Stimulated activated CD8-positive, alpha-beta memory T cell treated with anti-CD3 and anti-CD28 coated beads, Interleukin-4, amount 100 ng/mL, for 24 hours (primary cell): ENCODE measurements around the gene CADM1.

Experiments
- DNase-seq: peaks from one replicate; pipeline ENCODE4 v3.0.0-alpha.2; 2020; ENCODE audit warnings: low read depth

The CADM1 gene

GRCh38 chr11:115206365-115207022, 297.7 kb downstream of the CADM1 start:
- no peak for DNase-seq

- no peak for DNase-seq
These were observed 301.2 kb downstream of the CADM1 start for GRCh38 chr11:115202900-115203552.

- DNase-seq, result no peak
These were observed 302.1 kb downstream of the CADM1 start for GRCh38 chr11:115202074-115202473.

GRCh38 chr11:115201111-115201792, 303.0 kb downstream of the CADM1 start:
- no peak for DNase-seq

- no peak for DNase-seq
These were observed 304.6 kb downstream of the CADM1 start for GRCh38 chr11:115199481-115200069.

GRCh38 chr11:115198321-115198741, 305.9 kb downstream of the CADM1 start:
- no peak for DNase-seq

GRCh38 chr11:115197433-115197832, 306.8 kb downstream of the CADM1 start:
- DNase-seq, result no peak

- DNase-seq, result no peak
These were observed 307.2 kb downstream of the CADM1 start for GRCh38 chr11:115197031-115197430.

GRCh38 chr11:115194802-115195110, 309.5 kb downstream of the CADM1 start:
- DNase-seq, result no peak

GRCh38 chr11:115193914-115194801, 310.1 kb downstream of the CADM1 start:
- no peak for DNase-seq

GRCh38 chr11:115191761-115192160, 312.5 kb downstream of the CADM1 start:
- no peak for DNase-seq

GRCh38 chr11:115190196-115190595, 314.0 kb downstream of the CADM1 start:
- no peak for DNase-seq

- no peak for DNase-seq
These were observed 315.3 kb downstream of the CADM1 start for GRCh38 chr11:115188898-115189278.

GRCh38 chr11:115188188-115188897, 315.9 kb downstream of the CADM1 start:
- no peak for DNase-seq

- DNase-seq, result no peak
These were observed 318.3 kb downstream of the CADM1 start for GRCh38 chr11:115185931-115186330.

- DNase-seq, result no peak
These were observed 318.7 kb downstream of the CADM1 start for GRCh38 chr11:115185507-115185906.

- no peak for DNase-seq
These were observed 319.3 kb downstream of the CADM1 start for GRCh38 chr11:115184901-115185300.

- DNase-seq, result no peak
These were observed 320.4 kb downstream of the CADM1 start for GRCh38 chr11:115183830-115184229.

GRCh38 chr11:115183136-115183535, 321.1 kb downstream of the CADM1 start:
- no peak for DNase-seq

- DNase-seq, result no peak
These were observed 321.8 kb downstream of the CADM1 start for GRCh38 chr11:115182282-115182955.

GRCh38 chr11:115181538-115181937, 322.7 kb downstream of the CADM1 start:
- no peak for DNase-seq
